Lower lobe of right lung (tissue), 2 donors: ENCODE data around the gene TSPAN9. TPM values are rescaled to one million over a fixed set of nuclear protein-coding genes. Genes with fewer than 3 reads are reported as not detected.

Experiments used
- ATAC-seq, 2 donors: fragments of 200-7000 bp; cut with Tn5 transposase; one replicate each; pipeline ENCODE4 v1.9.1; 2020 to 2022; ENCODE audit warnings: mild to moderate bottlenecking in 2 of 2, moderate library complexity in 2 of 2
- DNase-seq: peaks from one replicate; pipeline ENCODE4 v3.0.0-alpha.2; 2020
- H3K27ac ChIP-seq: fragments of 200-600 bp; one replicate; pipeline ENCODE4 v1.8.0; 2022
- H3K27me3 ChIP-seq: fragments of 200-600 bp; one replicate; pipeline ENCODE4 v1.8.0; 2022; ENCODE audit warnings: low read depth
- H3K36me3 ChIP-seq: fragments of 200-600 bp; one replicate; pipeline ENCODE4 v1.8.0; 2022; ENCODE audit warnings: mild to moderate bottlenecking
- H3K4me1 ChIP-seq: fragments of 200-600 bp; one replicate; pipeline ENCODE4 v1.8.0; 2022
- H3K4me3 ChIP-seq: fragments of 200-600 bp; one replicate; pipeline ENCODE4 v1.8.0; 2022; ENCODE audit warnings: mild to moderate bottlenecking
- H3K9me3 ChIP-seq: fragments of 200-600 bp; one replicate; pipeline ENCODE4 v1.8.0; 2022
- intact Hi-C: fragments of 100-400 bp; cut with DNase I; formaldehyde crosslinking; loops from one replicate; pipeline ENCODE4 v1.11.0; 2022
- total RNA-seq: library from RNA; stranded (reverse); fragmentation: NEBNext Ultra II Directional; extraction: Animal tissue kit (Norgen Biotek cat#: 25700); gene quantifications from one replicate; pipeline ENCODE4 v1.2.1, GENCODE V29; 2021
- TF ChIP-seq, protein P1 (sequence below): fragments of 200-600 bp; IDR thresholded peaks from one replicate; pipeline ENCODE4 v1.8.0; 2022; ENCODE audit warnings: antibody characterized with exemption, mild to moderate bottlenecking
- donor health status: DM: no; HTN: yes; CAD: no; lungs with severe emphysema.

Gene TSPAN9
- total RNA-seq, 1 donor from 2014 or later: 61.1 TPM

DNA sequence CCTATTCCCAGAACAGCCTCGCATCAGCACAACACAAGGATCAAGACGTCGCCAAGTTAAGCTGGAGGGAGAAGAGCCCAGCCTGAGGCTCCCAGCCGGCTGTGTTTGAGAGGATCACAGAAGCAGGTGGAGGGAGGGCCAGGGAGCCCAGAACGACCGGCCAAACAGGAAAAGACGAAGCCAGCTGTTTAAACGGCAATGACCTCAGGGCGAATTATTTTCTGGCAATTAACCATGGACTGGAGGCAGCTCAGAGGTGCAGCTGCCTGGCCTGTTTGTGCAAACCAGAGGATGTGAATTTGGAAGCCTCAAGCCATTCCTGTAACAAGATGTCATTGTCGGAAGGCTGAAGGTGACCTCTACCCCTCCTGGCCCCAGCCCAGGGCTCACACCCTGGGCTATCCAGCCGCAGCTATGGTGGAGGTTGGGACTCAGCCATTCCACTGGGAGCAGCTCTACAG lies 238.1 kb downstream of the TSPAN9 start:
- intact Hi-C loops: no loop called here
- H3K27ac ChIP-seq: no peak overlapping the region
- TF ChIP-seq, protein P1, sequence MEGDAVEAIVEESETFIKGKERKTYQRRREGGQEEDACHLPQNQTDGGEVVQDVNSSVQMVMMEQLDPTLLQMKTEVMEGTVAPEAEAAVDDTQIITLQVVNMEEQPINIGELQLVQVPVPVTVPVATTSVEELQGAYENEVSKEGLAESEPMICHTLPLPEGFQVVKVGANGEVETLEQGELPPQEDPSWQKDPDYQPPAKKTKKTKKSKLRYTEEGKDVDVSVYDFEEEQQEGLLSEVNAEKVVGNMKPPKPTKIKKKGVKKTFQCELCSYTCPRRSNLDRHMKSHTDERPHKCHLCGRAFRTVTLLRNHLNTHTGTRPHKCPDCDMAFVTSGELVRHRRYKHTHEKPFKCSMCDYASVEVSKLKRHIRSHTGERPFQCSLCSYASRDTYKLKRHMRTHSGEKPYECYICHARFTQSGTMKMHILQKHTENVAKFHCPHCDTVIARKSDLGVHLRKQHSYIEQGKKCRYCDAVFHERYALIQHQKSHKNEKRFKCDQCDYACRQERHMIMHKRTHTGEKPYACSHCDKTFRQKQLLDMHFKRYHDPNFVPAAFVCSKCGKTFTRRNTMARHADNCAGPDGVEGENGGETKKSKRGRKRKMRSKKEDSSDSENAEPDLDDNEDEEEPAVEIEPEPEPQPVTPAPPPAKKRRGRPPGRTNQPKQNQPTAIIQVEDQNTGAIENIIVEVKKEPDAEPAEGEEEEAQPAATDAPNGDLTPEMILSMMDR: no peak
- no peaks in the 10 kb centered on the region for H3K36me3 ChIP-seq
- ATAC-seq (peak; percentile 52 to 53), DNase-seq (no peak)
- no peaks in the 10 kb centered on the region for H3K27me3 ChIP-seq
- H3K4me3 ChIP-seq: no peak overlapping the region
- H3K4me1 ChIP-seq: peaks cover 7% of the 10 kb centered on the region
- H3K9me3 ChIP-seq: no peaks in the 10 kb centered on the region

DNA sequence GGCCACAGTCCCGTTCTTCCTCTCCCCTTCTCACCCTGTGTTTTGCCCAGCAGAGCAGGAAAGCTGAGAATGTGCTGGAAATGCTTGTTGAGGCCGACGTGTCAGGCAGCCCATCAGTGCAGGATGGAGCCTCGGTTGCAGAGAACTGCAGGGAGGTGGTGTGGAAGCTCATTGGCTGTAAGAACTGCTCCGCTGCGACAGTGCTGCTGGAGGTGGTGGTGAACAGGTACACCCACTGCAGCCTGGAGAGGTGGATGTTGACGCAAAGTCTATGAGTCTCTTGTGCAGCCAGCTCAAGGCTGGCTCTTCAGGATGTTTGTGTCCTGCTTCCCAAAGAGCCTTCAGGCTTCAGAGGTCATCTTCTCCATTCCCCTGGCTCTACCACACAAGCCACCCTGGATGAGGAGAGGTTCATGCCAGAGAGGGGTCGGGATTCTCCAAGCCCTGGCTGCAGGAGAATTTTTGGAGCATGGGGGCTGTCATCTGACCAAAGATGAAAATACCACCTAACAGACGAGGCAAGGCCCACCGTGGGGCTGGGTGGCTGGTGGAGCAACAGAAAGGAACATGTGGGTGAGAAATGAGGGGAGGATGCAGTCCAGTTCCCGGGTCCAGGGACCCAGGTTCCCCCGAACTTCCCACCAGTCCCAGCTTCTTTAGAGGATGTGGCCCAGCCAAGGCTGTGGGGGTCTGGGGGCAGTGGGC lies 239.7 kb downstream of the TSPAN9 start:
- intact Hi-C loops: no loop called here
- TF ChIP-seq, protein P1: no peak
- H3K27ac ChIP-seq: no peak overlapping the region
- H3K9me3 ChIP-seq: no peaks in the 10 kb centered on the region
- H3K4me3 ChIP-seq: no peak overlapping the region
- H3K4me1 ChIP-seq: peaks cover 7% of the 10 kb centered on the region
- no peaks in the 10 kb centered on the region for H3K27me3 ChIP-seq
- ATAC-seq (no peak), DNase-seq (no peak)
- H3K36me3 ChIP-seq: no peaks in the 10 kb centered on the region

DNA sequence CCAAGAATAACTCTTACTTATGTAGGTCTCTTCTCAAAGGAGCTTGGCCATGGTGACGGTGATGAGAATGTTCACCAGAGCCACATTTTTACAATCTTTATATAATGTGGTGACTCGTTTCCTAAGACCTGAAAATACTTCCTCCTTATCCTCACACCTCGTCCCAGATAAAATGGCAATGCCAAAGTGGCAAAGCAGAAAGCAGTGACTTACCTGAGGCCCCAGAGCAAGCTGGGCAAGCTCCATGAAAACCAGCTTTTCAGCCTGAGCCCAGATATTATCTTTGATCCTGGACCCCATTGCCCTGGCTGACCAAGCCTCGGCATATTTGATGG lies 240.3 kb downstream of the TSPAN9 start:
- no peaks in the 10 kb centered on the region for H3K36me3 ChIP-seq
- H3K27ac ChIP-seq: no peak overlapping the region
- no peaks in the 10 kb centered on the region for H3K27me3 ChIP-seq
- H3K9me3 ChIP-seq: no peaks in the 10 kb centered on the region
- TF ChIP-seq, protein P1: no peak
- intact Hi-C loops: no loop called here
- DNase-seq (no peak), ATAC-seq (no peak)
- H3K4me1 ChIP-seq: peaks cover 7% of the 10 kb centered on the region
- no peak overlapping the region for H3K4me3 ChIP-seq

DNA sequence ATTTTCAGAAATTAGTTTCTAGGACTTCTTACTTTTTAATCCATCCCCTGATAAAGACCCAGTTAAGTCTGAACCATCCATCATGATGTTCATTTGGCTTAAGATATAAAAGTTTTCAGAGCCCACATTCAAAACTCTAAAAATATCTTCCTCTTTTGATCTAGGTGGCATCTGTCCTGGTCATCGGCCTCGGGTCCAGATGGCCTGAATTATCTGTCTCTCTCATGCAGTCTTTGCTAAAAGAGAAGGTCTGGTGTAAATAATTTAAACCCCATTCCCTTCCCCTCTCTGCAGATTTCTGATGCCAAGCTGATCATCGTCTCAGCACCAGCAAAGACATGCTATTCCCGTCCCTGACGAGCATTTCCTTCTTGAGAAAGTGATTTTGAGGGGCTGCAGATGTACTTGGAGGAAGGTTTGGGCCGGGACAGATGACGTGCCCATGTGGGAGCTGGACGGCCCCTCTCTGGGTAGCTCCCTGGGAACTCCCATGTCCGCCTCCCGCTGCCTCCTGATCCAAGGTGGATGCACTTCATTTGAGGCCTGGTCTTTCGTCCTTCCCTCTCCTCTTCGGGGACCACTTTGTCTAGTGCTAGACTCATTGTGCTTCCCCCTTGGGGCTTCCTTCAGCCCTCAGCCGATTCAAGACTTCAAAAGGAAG lies 240.8 kb downstream of the TSPAN9 start:
- H3K4me3 ChIP-seq: no peak overlapping the region
- H3K27ac ChIP-seq: no peak overlapping the region
- intact Hi-C loops: no loop called here
- ATAC-seq: no peak
- H3K9me3 ChIP-seq: no peaks in the 10 kb centered on the region
- H3K4me1 ChIP-seq: peaks cover 7% of the 10 kb centered on the region
- DNase-seq: no peak
- H3K27me3 ChIP-seq: no peaks in the 10 kb centered on the region
- H3K36me3 ChIP-seq: no peaks in the 10 kb centered on the region
- TF ChIP-seq, protein P1: no peak

DNA sequence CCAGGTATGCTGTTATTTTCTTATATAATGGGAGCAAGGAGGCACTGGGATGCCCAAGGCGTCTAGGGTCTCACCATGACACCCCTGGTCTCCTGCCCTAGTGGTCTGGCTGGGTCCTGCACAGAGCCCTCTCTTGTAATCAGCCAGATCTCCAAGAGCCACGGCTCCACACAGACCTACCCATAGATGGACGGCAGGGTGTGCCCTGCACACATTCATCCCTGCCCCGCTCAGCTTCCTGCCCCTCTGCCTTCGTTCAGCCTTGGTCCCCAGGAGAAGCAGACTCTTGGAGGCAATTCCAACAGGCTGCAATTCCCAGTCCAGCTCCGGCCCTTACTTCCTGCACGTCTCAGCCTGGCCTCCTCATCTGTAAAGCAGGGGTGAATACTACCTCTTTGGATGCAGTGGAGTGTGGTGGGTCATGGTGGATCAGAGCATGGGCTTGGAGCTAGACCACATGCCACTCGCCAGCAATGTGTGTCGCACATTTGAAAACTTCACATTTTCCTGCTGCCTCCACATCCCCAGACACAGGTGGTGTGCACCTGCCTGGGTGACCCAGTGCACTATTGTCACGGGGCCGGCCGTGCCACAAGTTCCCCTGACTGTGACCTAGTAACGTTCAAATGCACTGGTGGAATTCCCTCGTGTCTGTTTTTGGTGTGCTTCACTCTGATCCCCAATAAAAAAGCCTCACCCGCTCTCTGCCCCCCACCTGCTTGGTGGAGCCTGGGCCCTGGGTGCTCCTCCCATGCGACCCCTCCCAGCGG lies 242.7 kb downstream of the TSPAN9 start:
- ATAC-seq (no peak), DNase-seq (no peak)
- Histone ChIP-seq H3K4me1 (peaks cover 7% of the 10 kb centered on the region), H3K36me3 (no peaks in the 10 kb centered on the region), H3K27ac (no peak overlapping the region), H3K4me3 (no peak overlapping the region), H3K27me3 (no peaks in the 10 kb centered on the region), H3K9me3 (no peaks in the 10 kb centered on the region)
- TF ChIP-seq, protein P1: no peak
- intact Hi-C loops: no loop called here
